Body of pancreas (tissue), 4 donors: ENCODE data around the gene ASCL4. TPM values are rescaled to one million over a fixed set of nuclear protein-coding genes. Genes with fewer than 3 reads are reported as not detected.

Experiments used
- ATAC-seq: fragments of 150-250 bp; one replicate; pipeline ENCODE4 v1.9.1; 2016
- DNase-seq, 4 donors: peaks; one replicate each; pipeline ENCODE4 v3.0.0-alpha.2; 2019
- H3K27ac ChIP-seq, 4 donors: fragments of 200-600 bp; sonication (generic); 1 replicate in 3 of 4; 2 replicates in 1 of 4; pipeline versions ENCODE4 v1.5.1 to v1.6.1; 2016 to 2019; ENCODE audit warnings: mild to moderate bottlenecking in 1 of 4, mixed read lengths in 1 of 4, moderate library complexity in 1 of 4
- H3K27me3 ChIP-seq, 2 donors: fragments of 200-600 bp; sonication (generic); one replicate each; pipeline ENCODE4 v1.6.0; 2016; ENCODE audit warnings: mild to moderate bottlenecking in 1 of 2
- H3K36me3 ChIP-seq, 2 donors: fragments of 200-600 bp; sonication (generic); replicated peaks in 1 of 2; 2 replicates each; pipeline ENCODE4 v1.5.1; 2016; ENCODE audit warnings: low read depth in 2 of 2; ENCODE audit not compliant: insufficient read depth in 1 of 2
- H3K4me1 ChIP-seq: fragments of 200-600 bp; sonication (generic); one replicate; pipeline ENCODE4 v1.6.0; 2016
- H3K4me3 ChIP-seq, 2 donors: fragments of 200-600 bp; sonication (generic); 1 replicate in 1 of 2; 2 replicates in 1 of 2; pipeline ENCODE4 v1.5.1; 2016 to 2019
- H3K9me3 ChIP-seq, 3 donors: fragments of 200-600 bp; sonication (generic); 1 replicate in 2 of 3; 2 replicates in 1 of 3; pipeline ENCODE4 v1.5.1; 2016
- CTCF ChIP-seq, 7 experiments: fragments of 450-650 bp in 4 of 7; fragments of 200-600 bp in 3 of 7; sonication (generic) in 3 of 7; IDR thresholded peaks; one replicate each; pipeline ENCODE4 v1.5.1; 2016 to 2019; ENCODE audit warnings: antibody characterized with exemption in 7 of 7
- POLR2A ChIP-seq, 3 donors: fragments of 450-650 bp; IDR thresholded peaks; one replicate each; pipeline ENCODE4 v1.6.1; 2016; ENCODE audit warnings: antibody characterized with exemption in 3 of 3, mild to moderate bottlenecking in 2 of 3
- WGBS, 2 donors: methylation state at CpG; one replicate each; pipeline ENCODE4 v1.1.5; 2017; 5-methylcytosine and 5-hydroxymethylcytosine counted together
- intact Hi-C: fragments of 100-400 bp; cut with DNase I; formaldehyde crosslinking; loops from one replicate; pipeline ENCODE4 v1.15.1; 2023
- total RNA-seq, 2 donors: library from RNA; depleted of rRNA; stranded (reverse); fragments of >200 nt; gene quantifications; one replicate each; pipeline ENCODE4 v1.1.0, GENCODE V29; 2016

ASCL4 gene
- total RNA-seq, 2 donors from 2014 or later, result not detected

- DNase-seq (no peak), ATAC-seq (no peak)
- Histone ChIP-seq H3K9me3 (no peaks in the 10 kb centered on the region), H3K4me3 (no peak overlapping the region), H3K4me1 (peaks cover 7% of the 10 kb centered on the region), H3K27ac (no peak overlapping the region), H3K36me3 (no peaks in the 10 kb centered on the region), H3K27me3 (peaks cover 0 to 12% of the 10 kb centered on the region in 2 donors)
- intact Hi-C loops, result no loop called here
- WGBS, 2 donors, result 0 to 1% methylated on average over 1 to 66 of the region's 66 CpGs
- TF ChIP-seq CTCF (IDR thresholded peaks at IDR 0.05) (no peak), POLR2A (IDR thresholded peaks at IDR 0.05) (no peak)
Observed at GRCh38 chr12:107775093-107775721, 703 bp downstream of the ASCL4 start.

GRCh38 chr12:107776171-107776570 lies 1.7 kb downstream of the ASCL4 start:
- Histone ChIP-seq H3K4me3 (no peak overlapping the region), H3K27me3 (peaks cover 0 to 12% of the 10 kb centered on the region in 2 donors), H3K27ac (no peak overlapping the region), H3K4me1 (peaks cover 7% of the 10 kb centered on the region), H3K9me3 (no peaks in the 10 kb centered on the region), H3K36me3 (no peaks in the 10 kb centered on the region)
- TF ChIP-seq CTCF (IDR thresholded peaks at IDR 0.05), result no peak
- TF ChIP-seq POLR2A (IDR thresholded peaks at IDR 0.05), result no peak
- no peak for ATAC-seq
- intact Hi-C loops, result no loop called here
- WGBS, 2 donors, result 18 to 22% methylated on average over 6 of the region's 6 CpGs
- DNase-seq, result no peak

- no peak overlapping the region for H3K4me3 ChIP-seq
- intact Hi-C loops, result no loop called here
- no peaks in the 10 kb centered on the region for H3K9me3 ChIP-seq
- DNase-seq (no peak), ATAC-seq (no peak)
- WGBS, 2 donors, result 49 to 58% methylated on average over 11 of the region's 11 CpGs
- H3K27ac ChIP-seq, result peak overlapping the region in 1 of 4 donors; percentile 44
- peaks cover 0 to 12% of the 10 kb centered on the region in 2 donors for H3K27me3 ChIP-seq
- TF ChIP-seq POLR2A (IDR thresholded peaks at IDR 0.05), result no peak
- no peak for TF ChIP-seq CTCF (IDR thresholded peaks at IDR 0.05)
- peaks cover 7% of the 10 kb centered on the region for H3K4me1 ChIP-seq
- no peaks in the 10 kb centered on the region for H3K36me3 ChIP-seq
Observed at GRCh38 chr12:107778383-107779025, 4.0 kb downstream of the ASCL4 start.

GRCh38 chr12:107779077-107779831 lies 4.8 kb downstream of the ASCL4 start:
- H3K4me3 ChIP-seq, result no peak overlapping the region
- intact Hi-C loops, result no loop called here
- DNase-seq, result no peak
- ATAC-seq, result no peak
- TF ChIP-seq CTCF (IDR thresholded peaks at IDR 0.05), result no peak
- TF ChIP-seq POLR2A (IDR thresholded peaks at IDR 0.05), result no peak
- no peaks in the 10 kb centered on the region for H3K9me3 ChIP-seq
- peak overlapping the region in 1 of 4 donors; percentile 44 for H3K27ac ChIP-seq
- no peaks in the 10 kb centered on the region for H3K36me3 ChIP-seq
- WGBS, 2 donors, result 51 to 58% methylated on average over 7 of the region's 7 CpGs
- H3K4me1 ChIP-seq, result peaks cover 7% of the 10 kb centered on the region
- H3K27me3 ChIP-seq, result peaks cover 0 to 12% of the 10 kb centered on the region in 2 donors
